Esophagus mucosa (tissue), 1 donor: ENCODE data around the gene TCP11L2. TPM values are rescaled to one million over a fixed set of nuclear protein-coding genes. Genes with fewer than 3 reads are reported as not detected.

Source experiments
- ATAC-seq: fragments of 200-7000 bp; cut with Tn5 transposase; one replicate; pipeline ENCODE4 v1.9.1; 2020
- total RNA-seq: library from RNA; stranded (reverse); gene quantifications from one replicate; pipeline ENCODE4 v1.2.4, GENCODE V29; 2023
- donor health status: DM: yes; HTN: yes; CAD: no.

The TCP11L2 gene
- 35.3 TPM for total RNA-seq

DNA sequence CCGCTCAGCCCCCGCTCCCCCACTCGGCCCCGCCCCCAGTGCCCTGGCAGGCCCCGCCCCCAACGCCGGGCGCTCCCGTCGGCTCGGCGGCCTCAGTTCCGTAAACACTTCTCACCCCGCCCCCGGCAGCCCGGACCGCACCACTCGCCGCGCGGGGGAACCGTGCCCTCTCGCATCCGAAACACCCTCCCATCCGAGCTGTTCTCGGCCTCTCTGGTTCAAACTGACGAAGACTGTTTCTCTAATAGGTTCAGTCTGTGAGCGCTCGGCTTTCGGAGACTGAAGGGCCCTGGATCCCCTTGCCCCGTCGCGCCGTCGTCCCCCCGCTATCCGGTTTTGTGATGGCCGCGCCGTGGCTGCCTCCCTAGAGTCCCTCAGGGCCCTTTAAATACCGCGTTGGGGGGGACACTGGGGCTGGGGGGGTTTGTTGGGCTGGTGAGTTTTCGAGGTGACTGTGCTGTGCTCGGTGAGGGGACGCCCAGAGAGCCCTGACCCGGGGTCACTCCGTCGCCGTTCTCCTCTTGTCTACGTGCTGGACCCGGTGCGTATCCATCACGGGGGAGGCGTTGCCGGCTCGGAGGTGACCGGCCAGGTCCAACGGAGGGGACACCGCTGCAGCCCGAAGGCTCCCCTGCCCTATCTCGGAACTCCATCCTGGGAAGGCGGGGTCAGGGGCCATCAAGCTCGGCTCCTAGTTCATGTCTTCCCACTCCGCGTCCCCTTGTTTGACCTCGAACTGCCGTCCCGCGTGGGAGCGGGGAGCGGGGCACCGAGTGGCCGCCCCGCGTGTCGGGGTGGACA is at the start of gene TCP11L2:
TCP11L2 (plus strand) TSS at position 333 of the 801 bp plus-strand sequence. CDS start 8,343 bp downstream, outside the sequence.
- ATAC-seq, result peak; percentile 86

DNA sequence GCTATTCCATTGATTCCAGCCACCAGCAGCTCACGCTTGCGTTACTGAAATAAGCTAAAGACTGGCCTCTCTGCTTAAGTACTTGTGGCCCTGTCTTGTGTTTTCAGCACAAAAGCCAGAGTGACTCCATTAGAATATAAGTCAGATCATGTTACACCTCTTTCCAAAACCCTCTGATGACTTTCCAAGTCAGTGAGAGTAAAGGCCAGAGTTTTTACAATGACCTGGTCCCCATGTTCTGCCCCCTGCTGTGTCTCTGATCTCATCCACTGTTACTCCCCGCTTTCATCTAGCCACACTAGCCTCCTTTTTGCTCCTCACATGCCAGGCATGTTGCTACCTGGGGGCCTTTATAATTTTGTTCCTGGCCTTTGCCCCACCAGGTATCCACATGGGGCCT is 47.8 kb upstream of the TCP11L2 start:
- ATAC-seq, result no peak

- no peak for ATAC-seq
Measured at GRCh38 chr12:106255493-106255892, 47.0 kb upstream of the TCP11L2 start.

DNA sequence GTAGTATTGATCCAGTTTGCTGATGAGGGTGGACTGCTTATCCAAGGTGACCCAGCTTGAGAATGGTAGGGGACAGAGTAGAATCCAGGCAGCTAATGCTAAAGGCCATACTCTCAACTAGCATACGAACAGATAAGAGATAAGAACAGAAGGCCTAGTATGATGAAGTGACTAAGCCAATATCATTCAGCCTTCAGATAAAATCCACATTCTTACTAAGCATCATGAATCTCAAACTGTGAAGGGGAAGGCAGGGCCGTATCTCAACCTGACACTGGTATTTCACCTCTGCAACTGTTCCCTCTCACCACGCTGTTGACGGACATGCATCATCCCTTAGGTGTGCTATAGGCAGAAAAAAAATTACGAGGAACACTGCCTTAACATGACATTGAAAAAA is 46.6 kb upstream of the TCP11L2 start:
- no peak for ATAC-seq

DNA sequence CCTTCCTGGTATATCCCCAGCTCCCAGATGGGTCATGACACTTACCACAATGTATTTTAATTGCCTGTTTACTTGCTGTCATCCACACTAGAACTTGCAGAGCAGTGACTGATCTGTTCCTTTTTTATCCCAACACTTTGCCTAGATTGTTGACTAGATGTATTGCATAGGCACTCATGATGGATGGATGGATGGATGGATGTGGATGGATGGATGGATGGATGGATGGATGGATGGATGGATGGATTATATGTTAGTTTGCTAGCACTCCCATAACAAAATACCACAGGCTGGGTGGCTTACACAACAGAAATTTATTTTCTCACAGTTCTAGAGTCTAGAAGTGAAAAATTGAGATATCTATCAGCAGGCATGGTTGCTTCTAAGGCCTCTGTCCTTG is 46.0 kb upstream of the TCP11L2 start:
- no peak for ATAC-seq

DNA sequence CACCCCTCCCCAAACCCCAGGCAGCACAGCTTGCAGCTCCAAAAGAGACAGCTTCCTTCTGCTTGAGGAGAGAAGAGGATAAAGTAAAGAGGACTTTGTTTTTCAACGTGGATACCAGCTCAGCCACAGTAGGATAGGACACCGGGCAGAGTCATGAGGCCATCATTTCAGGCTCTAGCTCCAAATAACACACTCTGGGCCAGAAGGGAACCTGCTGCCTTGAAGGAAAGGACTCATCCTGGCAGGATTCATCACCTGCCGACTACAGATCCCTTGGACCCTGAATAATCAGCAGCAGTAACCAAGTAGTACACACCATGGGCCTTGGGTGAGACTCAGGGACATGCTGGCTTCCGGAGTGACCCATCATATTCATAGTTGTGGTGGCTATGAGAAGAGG is 44.3 kb upstream of the TCP11L2 start:
- no peak for ATAC-seq

DNA sequence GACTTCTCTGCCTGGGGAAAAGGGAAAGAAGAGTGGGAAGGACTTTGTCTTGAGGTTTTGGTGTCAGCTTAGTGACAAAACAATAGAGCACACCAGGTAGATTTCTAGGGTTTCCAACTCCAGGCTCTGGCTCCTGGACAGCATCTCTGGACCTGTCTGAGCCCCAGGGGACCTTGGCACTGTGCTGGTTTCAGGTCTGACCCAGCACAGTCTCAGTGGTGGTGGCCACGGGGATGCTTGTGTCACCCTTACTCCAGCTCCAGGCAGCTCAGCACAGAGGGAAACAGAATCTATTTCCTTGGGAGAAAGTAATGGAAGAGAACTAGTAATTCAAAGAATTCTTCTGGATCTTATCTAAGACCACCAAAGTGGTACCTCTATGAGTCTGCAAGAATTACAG is 43.6 kb upstream of the TCP11L2 start:
- no peak for ATAC-seq

DNA sequence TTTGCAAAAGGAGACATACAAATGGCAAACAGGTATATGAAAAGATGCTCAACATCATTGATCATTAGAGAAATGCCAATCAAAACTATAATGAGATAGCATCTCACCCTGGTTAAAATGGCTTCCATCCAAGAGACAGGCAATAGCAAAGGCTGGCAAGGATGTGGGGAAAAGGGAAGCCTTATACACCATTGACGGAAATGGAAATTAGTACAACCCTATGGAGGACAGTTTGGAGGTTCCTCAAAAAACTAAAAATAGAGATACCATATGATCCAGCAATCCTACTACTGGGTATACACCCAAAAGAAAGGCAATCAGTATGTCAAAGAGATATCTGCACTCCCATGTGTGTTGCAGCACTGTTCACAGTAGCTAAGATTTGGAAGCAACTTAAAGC is 37.4 kb upstream of the TCP11L2 start:
- no peak for ATAC-seq

- no peak for ATAC-seq
Measured at GRCh38 chr12:106267535-106267934, 35.0 kb upstream of the TCP11L2 start.

GRCh38 chr12:106269150-106269771 is 33.3 kb upstream of the TCP11L2 start:
- ATAC-seq, result no peak

DNA sequence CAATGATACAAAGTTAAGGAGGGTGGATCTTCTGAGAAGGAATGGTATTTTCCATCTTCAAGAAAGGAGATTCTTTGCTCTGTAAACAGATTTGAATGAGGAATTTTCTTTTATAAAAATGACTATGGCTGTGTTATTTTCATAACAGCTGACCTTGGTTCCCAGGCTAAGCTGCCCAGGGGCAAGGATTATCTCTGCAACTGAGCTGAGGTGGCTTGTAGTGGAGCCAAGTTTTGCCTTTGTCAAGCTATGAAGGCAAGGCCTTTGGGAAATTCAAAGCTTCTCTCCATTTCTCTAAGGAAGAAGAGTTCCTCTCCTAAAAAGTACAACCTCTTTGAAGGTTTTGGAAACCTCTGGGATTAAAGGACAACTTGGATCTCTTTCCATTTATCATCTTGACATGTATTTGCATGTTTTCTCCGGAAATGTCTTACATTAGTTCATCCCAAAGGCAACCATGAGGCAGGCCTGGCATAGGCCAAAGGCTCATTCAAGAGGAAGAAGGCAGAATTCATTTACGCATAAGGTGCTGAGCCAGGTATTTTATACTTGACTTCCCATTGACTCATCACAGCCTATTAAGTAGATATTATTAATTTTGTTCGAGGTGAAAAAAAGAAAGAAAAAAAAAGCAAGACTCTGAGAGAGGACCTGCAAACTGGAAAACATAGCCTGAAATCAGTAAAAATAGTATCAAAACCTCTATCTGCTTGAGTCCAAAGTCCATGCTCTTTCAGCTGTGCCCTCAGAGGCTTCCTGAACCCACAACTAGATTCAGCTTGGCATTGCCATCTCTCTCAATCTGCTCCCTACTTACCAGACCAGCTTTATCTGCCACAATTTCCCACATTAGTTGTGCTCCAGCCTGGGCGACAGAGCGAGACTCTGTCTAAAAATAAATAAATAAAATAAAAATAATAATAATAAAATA is 30.7 kb upstream of the TCP11L2 start:
- peak; percentile 84 for ATAC-seq

DNA sequence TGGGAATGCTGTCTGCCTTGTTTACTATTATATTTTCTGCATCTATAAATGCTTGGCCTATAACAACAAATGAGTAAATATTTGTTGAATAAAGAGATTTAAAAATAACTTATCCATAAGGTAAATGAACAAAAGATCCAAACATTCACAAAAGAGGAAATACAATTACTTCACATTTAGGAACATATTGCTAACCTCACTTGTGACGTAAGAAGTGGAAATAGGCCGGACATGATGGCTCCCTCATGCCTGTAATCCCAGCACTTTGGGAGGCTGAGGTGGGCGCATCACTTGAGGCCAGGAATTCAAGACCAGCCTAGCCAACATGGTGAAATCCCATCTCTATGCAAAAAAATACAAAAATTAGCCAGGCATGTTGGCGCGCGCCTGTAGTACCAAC is 29.0 kb upstream of the TCP11L2 start:
- ATAC-seq, result no peak

DNA sequence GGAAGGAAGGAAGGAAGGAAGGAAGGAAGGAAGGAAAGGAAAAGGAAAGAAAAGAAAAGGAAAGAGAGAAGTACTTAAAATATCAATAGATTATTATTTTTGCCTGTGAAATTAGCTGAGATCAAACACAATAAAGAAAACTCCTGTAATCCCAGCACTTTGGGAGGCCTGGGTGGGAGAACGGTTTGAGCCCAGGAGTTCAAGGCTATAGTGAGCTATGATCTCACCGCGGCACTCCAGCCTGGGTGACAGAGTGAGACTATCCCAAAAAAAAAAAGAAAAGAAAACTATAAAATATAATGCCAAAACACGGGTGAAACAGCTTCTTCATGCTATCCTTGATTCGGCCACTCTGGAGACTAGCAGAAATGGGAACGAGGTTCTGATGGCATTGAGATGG is 28.5 kb upstream of the TCP11L2 start:
- ATAC-seq, result no peak

DNA sequence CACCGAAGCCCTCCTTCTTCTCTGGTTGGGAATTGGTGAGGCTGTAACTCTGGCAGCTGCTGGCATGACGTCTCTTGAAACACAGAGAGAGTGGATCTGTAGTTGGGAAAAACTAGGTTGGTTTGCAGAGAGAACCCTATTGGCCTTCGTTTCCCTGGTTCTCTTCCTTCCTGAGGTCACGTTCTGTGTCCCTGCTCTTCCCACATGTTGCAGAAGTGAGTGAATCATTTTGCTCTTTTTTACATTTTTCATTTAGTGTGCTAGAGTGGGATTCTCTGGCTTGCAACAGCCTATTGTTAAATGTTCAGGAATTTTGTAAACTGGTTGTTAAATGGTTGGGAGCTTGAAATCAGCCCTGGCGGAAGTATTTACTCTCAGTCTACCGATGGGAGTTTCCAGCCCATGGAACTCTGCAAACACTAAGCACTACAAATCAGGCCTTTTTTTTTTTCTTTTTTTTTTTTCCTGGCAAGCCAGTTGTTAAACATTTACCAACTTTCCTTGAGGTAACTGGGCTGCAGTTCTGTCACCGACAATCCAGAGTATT is 27.9 kb upstream of the TCP11L2 start:
- ATAC-seq, result no peak

GRCh38 chr12:106275458-106275857 is 27.1 kb upstream of the TCP11L2 start:
- no peak for ATAC-seq

GRCh38 chr12:106276032-106276740 is 26.3 kb upstream of the TCP11L2 start:
- no peak for ATAC-seq

DNA sequence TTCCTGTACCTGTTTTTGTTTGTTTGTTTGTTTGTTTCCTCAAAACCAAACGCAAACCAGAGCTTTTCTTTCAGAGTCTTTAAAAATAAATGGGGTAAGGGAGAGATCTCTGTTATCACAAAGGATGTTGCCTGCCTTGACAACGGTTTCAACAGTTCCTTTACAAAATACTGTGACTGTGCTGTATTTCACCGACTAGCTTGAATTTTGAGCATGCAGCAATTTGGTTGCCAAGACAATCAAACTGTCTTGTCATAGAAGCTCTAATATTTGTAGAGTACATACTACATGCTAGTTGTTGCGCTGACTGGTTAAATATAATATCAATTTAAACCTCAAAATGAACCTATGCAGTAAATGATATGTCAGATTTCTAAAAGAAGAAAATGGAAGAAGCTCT is 22.4 kb upstream of the TCP11L2 start:
- no peak for ATAC-seq

- no peak for ATAC-seq
Measured at GRCh38 chr12:106281056-106281782, 21.3 kb upstream of the TCP11L2 start.

GRCh38 chr12:106281804-106282203 is 20.7 kb upstream of the TCP11L2 start:
- ATAC-seq, result peak; percentile 42

GRCh38 chr12:106282457-106283097 is 20.0 kb upstream of the TCP11L2 start:
- ATAC-seq, result peak; percentile 89
